ENCODE measurements around the gene MZT2B.
"Not testable (repeated sequence)": the region's sequence is repeated elsewhere in the genome, so short reads cannot be mapped to it uniquely, and the experiment has no call there.

The MZT2B gene

GRCh38 chr2:130219147-130219546 lies 37.1 kb downstream of the MZT2B start:
- DNase-seq (ENCODE audit: low read depth) = not testable (repeated sequence)

DNA sequence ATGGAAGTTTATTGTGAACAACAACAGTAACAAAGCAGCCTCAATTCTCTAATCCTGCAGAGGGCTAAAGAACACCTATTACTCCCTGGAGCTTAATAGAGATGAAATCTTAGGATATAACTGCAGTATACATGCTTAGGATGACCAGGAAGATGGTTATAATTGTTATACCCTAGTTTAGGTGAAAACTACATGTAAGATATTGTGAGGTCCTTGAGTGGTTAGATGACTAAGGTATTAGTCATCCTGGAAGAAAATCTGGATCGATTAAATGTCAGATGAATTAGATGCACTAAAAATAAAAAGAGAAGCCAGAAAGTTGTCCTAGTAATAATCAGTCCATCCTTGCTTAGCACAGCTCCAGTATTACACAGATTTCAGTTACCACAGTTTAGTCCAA lies 38.4 kb downstream of the MZT2B start:
- not testable (repeated sequence) for DNase-seq (ENCODE audit: low read depth)

GRCh38 chr2:130222523-130222922 lies 40.5 kb downstream of the MZT2B start:
- DNase-seq (ENCODE audit: low read depth) = not testable (repeated sequence)

DNA sequence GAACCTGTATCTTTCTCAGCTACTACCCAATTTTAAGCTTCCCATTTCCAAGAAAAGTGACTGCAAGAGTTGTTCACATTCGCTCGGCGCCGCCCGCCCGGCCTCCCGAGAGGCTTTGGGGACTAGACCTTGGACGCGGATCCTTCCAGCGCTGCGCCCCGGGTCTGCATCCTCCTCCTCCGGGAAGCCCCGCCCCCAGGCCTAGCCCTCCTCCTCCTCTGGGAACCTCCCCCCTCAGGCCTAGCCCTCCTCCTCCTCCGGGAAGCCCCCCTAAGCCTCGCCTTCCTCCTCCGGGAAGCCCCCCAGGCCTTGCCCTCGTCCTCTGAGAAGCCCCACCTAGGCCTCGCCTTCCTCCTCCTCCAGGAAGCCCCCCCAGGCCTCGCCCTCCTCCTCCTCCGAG lies 45.9 kb downstream of the MZT2B start:
- DNase-seq (ENCODE audit: low read depth) = not testable (repeated sequence)

- DNase-seq (ENCODE audit: low read depth) = not testable (repeated sequence)
Measured at GRCh38 chr2:130228467-130229160, 46.6 kb downstream of the MZT2B start.

DNA sequence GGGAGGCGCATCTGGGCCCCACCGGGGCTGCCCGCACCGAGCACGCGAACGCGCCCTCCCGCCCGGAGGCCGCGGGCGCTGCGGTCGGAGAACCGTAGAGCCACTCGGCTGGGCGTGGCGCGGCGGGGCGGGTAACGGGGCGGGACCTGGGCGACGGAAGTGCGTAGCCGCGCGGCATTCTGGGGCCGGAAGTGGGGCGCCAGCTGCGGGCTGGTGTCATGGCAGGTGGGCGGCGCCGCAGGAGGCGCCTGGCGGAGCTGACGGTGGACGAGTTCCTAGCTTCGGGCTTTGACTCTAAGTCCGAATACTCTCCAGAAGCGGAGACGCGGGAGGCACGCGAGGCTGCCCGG lies 47.1 kb downstream of the MZT2B start:
- DNase-seq (ENCODE audit: low read depth) = not testable (repeated sequence)

GRCh38 chr2:130230376-130230775 lies 48.3 kb downstream of the MZT2B start:
- DNase-seq (ENCODE audit: low read depth) = not testable (repeated sequence)

DNA sequence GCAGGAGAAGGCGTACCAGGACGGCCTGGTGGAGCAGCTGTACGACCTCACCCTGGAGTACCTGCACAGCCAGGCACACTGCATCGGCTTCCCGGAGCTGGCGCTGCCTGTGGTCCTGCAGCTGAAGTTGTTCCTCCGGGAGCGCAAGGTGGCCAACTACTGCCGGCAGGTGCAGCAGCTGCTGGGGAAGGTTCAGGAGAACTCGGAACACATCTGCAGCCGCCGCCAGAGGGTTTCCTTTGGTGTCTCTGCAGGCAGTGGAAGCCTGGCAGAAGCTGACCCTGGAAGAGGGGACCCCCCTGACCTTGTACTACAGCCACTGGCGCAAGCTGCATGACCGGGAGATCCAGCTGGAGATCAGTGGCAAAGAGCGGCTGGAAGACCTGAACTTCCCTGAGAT lies 48.8 kb downstream of the MZT2B start:
- DNase-seq (ENCODE audit: low read depth) = not testable (repeated sequence)

DNA sequence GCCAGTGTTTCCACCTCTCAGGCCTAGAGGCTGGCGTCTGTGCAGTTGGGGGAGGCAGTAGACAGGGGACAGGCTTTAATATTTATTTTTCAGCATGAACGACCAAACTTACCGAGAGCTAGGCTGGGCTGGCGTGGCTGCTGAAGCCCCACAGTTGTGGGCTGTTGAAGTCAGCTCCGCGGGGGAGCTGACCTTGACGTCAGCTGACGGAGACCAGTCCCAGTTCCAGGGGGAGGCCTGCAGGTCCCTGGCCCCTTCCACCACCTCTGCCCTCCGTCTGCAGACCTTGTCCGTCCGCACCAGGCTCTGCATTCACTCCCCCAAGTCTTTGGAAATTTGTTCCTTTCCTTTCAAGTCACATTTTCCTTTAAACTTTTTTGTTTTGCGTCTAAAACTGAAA lies 49.6 kb downstream of the MZT2B start:
- no peak for DNase-seq (ENCODE audit: low read depth)

GRCh38 chr2:130233066-130233465 lies 51.0 kb downstream of the MZT2B start:
- not testable (repeated sequence) for DNase-seq (ENCODE audit: low read depth)

- DNase-seq (ENCODE audit: low read depth) = not testable (repeated sequence)
Measured at GRCh38 chr2:130239581-130239980, 57.5 kb downstream of the MZT2B start.
